ENCODE data around the gene COL4A2. TPM values are rescaled to one million over a fixed set of nuclear protein-coding genes. Genes with fewer than 3 reads are reported as not detected.
"Not testable (repeated sequence)": the region's sequence is repeated elsewhere in the genome, so short reads cannot be mapped to it uniquely, and the experiment has no call there.

Gene COL4A2
- total RNA-seq, 1 donor from 2014 or later = 273 TPM

DNA sequence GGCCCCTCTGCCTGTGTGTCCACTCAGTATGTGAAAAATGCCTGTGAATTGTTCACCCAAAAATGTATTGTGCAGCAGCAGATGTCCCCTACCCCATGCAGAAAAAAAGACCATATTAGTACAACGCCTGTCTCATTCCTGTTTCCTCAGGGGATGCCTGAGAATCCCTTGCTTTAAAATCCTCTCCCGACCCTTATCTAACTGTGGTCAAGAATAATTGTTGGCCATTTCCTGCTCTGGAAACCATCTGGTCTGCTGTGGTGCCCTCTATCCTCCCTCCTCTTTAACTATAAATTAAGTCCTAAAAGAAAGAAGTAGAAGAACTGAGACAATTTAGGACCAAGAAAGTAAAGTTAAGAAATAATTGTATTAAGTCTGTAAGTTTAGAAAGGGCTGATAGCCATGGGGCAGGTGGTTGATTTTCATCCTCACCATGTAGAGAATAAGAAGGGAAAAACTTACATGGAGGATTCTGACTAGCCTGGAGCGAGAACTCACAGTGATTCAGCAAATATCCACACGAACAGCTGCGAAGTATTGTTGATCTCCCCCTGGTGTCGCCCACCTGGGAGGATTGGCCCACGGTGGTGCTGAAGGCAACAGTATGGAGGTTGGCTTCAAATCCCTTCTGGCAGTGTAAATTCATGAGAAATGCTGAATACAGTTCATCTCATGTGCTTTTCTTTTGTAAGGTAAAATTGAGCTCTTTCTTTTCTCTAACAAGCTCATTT, 85.6 kb downstream of the COL4A2 start:
- Histone ChIP-seq H3K36me3 (no peaks in the 10 kb centered on the region), H3K4me3 (no peak overlapping the region), H3K4me1 (peaks cover 20% of the 10 kb centered on the region), H3K9me3 (no peaks in the 10 kb centered on the region), H3K27ac (no peak overlapping the region), H3K27me3 (no peaks in the 10 kb centered on the region)
- DNase-seq (no peak), ATAC-seq (no peak)
- TF ChIP-seq, protein P1, sequence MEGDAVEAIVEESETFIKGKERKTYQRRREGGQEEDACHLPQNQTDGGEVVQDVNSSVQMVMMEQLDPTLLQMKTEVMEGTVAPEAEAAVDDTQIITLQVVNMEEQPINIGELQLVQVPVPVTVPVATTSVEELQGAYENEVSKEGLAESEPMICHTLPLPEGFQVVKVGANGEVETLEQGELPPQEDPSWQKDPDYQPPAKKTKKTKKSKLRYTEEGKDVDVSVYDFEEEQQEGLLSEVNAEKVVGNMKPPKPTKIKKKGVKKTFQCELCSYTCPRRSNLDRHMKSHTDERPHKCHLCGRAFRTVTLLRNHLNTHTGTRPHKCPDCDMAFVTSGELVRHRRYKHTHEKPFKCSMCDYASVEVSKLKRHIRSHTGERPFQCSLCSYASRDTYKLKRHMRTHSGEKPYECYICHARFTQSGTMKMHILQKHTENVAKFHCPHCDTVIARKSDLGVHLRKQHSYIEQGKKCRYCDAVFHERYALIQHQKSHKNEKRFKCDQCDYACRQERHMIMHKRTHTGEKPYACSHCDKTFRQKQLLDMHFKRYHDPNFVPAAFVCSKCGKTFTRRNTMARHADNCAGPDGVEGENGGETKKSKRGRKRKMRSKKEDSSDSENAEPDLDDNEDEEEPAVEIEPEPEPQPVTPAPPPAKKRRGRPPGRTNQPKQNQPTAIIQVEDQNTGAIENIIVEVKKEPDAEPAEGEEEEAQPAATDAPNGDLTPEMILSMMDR (IDR thresholded peaks at IDR 0.05) = no peak
- intact Hi-C loops (cut with DNase I) = no loop called here

DNA sequence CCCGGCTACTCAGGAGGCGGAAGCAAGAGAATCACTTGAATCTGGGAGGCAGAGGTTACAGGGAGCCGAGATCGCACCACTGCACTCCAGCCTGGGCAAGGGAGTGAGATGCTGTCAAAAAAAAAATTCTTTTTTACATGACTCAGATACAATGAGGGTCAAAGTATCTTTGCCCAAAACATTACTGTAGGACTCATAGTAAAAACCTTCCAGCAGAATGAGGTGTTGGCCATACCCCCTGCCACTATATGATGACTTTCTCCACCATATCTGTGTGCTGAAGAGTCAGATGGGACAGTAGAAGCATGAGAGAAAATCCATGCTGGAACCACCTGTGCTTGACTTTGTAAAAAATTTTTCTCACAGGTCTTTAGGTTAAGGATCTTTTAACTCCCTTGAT, 86.7 kb downstream of the COL4A2 start:
- no peak for ATAC-seq
- H3K4me1 ChIP-seq = peaks cover 20% of the 10 kb centered on the region
- intact Hi-C loops (cut with DNase I) = no loop called here

DNA sequence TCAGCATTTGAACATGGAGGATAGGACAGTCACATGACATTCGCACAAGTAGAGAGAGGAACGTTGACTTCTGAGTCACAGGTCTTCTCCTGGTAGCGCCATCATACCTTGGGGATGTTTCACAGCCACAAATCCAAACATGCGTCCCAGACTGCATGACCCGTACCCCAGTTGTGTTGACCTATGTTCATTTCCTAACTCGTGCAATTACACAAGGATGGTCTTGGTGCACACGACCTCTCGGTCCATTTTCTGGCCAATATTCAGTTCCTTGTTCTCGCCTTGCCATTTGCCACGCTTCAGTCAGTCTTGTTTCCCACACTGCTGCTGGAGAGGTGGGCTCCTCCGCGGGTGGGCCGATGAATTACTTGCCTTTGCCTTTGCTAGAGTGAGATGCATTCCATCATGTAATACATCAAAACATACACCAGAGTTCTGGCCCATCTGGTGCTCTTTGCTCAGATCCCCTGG, 87.3 kb downstream of the COL4A2 start:
- no peak for DNase-seq
- H3K4me1 ChIP-seq = peaks cover 22% of the 10 kb centered on the region
- intact Hi-C loops (cut with DNase I) = no loop called here

More for the DNA sequence above, 86.7 kb downstream of the COL4A2 start:
- no peaks in the 10 kb centered on the region for H3K9me3 ChIP-seq
- TF ChIP-seq, protein P1 (IDR thresholded peaks at IDR 0.05) = no peak
- H3K36me3 ChIP-seq = no peaks in the 10 kb centered on the region
- no peak overlapping the region for H3K27ac ChIP-seq
- DNase-seq = no peak
- H3K4me3 ChIP-seq = no peak overlapping the region
- H3K27me3 ChIP-seq = peaks cover 2% of the 10 kb centered on the region

DNA sequence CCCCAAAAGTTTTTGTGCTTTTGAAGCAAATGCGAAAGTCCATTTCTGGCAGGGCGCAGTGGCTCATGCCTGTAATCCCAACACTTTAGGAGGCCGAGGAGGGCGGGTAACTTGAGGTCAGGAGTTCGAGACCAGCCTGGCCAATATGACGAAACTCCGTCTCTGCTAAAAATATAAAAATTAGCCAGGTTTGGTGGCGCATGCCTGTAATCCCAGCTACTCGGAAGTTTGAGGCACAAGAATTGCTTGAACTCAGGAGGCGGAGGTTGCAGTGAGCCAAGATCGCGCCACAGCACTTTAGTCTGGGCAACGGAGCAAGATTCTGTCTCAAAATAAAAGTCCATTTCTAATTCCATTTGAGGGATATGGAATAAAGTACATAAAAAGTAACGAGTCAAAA, 88.5 kb downstream of the COL4A2 start:
- ATAC-seq; H3K9me3 ChIP-seq; H3K27me3 ChIP-seq; DNase-seq; H3K36me3 ChIP-seq; intact Hi-C loops (cut with DNase I); H3K27ac ChIP-seq; H3K4me3 ChIP-seq: not testable (repeated sequence)
- peaks cover 27% of the 10 kb centered on the region for H3K4me1 ChIP-seq

More for the DNA sequence above, 87.3 kb downstream of the COL4A2 start:
- H3K36me3 ChIP-seq = no peaks in the 10 kb centered on the region
- TF ChIP-seq, protein P1 (IDR thresholded peaks at IDR 0.05) = no peak
- H3K27ac ChIP-seq = no peak overlapping the region
- no peak overlapping the region for H3K4me3 ChIP-seq
- ATAC-seq = no peak
- peaks cover 2% of the 10 kb centered on the region for H3K27me3 ChIP-seq
- no peaks in the 10 kb centered on the region for H3K9me3 ChIP-seq

DNA sequence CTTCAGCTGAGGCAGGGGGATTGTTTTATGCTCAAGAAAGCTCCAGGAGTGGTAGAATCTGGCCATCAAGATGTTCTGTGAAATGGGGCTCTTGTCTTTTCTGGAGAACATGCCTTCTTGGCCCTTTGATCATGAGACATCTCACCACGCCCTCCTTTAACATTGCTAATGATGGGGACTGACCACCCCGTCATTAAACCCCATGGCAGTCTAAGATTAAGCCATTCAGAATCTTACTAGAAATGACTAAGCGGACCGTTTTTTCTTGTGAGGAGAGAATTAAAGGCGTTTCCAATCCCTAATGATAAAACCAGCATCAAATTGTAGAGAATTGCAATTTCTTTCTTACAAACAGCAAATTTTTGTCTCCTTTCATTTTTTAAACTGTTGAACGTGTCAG, 89.4 kb downstream of the COL4A2 start:
- DNase-seq (no peak), ATAC-seq (no peak)
- Histone ChIP-seq H3K27ac (peak overlapping the region; percentile 44), H3K4me1 (peaks cover 29% of the 10 kb centered on the region), H3K36me3 (no peaks in the 10 kb centered on the region), H3K9me3 (no peaks in the 10 kb centered on the region), H3K4me3 (no peak overlapping the region), H3K27me3 (peaks cover 2% of the 10 kb centered on the region)
- intact Hi-C loops (cut with DNase I) = no loop called here
- TF ChIP-seq, protein P1 (IDR thresholded peaks at IDR 0.05) = no peak

DNA sequence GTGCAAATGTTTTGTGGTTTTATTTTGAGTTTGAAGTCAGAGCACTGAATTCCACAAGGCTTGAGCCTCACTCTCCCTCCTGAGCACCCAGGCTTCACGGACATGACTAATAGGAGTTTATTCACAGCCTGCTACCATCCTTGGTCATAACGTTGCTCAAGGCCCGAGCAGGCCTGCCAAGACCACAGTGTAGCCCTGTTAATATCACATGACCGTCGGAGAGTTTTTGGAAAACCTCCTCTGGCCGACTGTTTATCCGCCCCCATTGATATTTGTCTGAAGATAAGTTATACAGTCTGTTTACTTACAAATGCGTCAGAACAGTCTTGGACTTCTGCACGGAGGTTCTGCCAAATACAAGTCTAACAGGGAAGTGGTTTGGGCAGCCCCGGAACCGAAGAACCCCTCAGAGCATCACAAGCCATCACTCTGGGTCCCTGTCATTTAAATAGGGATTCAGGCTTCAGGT, 89.9 kb downstream of the COL4A2 start:
- peak overlapping the region; percentile 28 for H3K4me3 ChIP-seq
- no peak for DNase-seq
- intact Hi-C loops (cut with DNase I) = no loop called here

More for the DNA sequence above, 89.9 kb downstream of the COL4A2 start:
- TF ChIP-seq, protein P1 (IDR thresholded peaks at IDR 0.05) = no peak
- Histone ChIP-seq H3K27me3 (peaks cover 2% of the 10 kb centered on the region), H3K4me1 (peaks cover 29% of the 10 kb centered on the region), H3K36me3 (no peaks in the 10 kb centered on the region), H3K9me3 (no peaks in the 10 kb centered on the region), H3K27ac (peak overlapping the region; percentile 75)
- ATAC-seq = peak; percentile 89
